ENCODE data around the gene SPHK2.

- TF ChIP-seq CTCF (IDR thresholded peaks at IDR 0.05) (no peak), POLR2A (IDR thresholded peaks at IDR 0.05) (no peak)
Measured at GRCh38 chr19:48634036-48634342, 14.7 kb downstream of the SPHK2 start.
